ENCODE results near the gene MAP3K5.
"Not testable (repeated sequence)": the region's sequence is repeated elsewhere in the genome, so short reads cannot be mapped to it uniquely, and the experiment has no call there.

The MAP3K5 gene, protein sequence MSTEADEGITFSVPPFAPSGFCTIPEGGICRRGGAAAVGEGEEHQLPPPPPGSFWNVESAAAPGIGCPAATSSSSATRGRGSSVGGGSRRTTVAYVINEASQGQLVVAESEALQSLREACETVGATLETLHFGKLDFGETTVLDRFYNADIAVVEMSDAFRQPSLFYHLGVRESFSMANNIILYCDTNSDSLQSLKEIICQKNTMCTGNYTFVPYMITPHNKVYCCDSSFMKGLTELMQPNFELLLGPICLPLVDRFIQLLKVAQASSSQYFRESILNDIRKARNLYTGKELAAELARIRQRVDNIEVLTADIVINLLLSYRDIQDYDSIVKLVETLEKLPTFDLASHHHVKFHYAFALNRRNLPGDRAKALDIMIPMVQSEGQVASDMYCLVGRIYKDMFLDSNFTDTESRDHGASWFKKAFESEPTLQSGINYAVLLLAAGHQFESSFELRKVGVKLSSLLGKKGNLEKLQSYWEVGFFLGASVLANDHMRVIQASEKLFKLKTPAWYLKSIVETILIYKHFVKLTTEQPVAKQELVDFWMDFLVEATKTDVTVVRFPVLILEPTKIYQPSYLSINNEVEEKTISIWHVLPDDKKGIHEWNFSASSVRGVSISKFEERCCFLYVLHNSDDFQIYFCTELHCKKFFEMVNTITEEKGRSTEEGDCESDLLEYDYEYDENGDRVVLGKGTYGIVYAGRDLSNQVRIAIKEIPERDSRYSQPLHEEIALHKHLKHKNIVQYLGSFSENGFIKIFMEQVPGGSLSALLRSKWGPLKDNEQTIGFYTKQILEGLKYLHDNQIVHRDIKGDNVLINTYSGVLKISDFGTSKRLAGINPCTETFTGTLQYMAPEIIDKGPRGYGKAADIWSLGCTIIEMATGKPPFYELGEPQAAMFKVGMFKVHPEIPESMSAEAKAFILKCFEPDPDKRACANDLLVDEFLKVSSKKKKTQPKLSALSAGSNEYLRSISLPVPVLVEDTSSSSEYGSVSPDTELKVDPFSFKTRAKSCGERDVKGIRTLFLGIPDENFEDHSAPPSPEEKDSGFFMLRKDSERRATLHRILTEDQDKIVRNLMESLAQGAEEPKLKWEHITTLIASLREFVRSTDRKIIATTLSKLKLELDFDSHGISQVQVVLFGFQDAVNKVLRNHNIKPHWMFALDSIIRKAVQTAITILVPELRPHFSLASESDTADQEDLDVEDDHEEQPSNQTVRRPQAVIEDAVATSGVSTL (N-terminal part only)

DNA sequence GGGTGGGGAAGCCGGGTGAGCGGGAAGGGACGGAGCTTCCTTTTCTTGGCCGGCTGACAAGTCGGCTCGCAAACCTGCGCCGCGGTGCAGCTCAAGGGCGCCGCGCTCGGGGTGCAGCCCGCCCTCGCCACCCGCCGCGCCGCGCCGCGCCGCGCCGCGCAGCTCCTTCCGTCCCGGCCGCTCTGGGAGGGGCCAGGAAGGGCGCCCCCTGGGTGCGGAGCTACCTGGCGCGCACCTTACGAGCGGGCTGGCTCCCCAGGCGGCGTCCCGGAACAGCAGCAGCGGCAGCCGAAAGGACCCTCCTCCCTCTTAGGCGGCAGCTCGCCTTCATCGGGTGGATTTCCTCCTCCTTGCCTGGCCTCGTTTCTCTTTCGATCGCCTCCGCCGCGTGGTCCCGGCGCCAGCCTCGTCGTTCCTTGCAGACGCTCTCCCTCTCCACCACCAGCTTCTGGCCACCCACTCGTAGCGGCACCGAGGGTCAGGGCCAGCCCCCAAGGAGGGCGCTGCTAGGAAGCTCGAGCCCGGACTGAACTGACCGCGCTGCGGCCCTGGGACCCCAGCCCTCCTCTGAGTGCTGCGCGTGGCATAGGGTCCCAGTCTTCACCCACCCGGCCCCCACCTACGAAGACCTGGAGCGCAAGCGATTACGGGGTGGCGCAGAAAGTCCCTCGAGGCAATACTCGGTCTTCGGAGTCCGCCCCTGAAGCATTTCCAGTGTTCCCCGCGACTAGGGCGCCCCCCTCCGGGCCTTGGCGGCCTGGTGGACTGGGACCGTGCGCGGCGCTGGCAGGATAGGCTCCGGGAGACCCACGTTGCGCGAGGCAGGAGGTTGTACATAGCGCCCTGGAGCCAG, at the start of gene MAP3K5:
MAP3K5 (minus strand) TSS at position 68 of the 853 bp plus-strand sequence. CDS start 320 bp downstream, outside the sequence.
- DNase-seq (ENCODE audit: low read depth): peak; percentile 90

DNA sequence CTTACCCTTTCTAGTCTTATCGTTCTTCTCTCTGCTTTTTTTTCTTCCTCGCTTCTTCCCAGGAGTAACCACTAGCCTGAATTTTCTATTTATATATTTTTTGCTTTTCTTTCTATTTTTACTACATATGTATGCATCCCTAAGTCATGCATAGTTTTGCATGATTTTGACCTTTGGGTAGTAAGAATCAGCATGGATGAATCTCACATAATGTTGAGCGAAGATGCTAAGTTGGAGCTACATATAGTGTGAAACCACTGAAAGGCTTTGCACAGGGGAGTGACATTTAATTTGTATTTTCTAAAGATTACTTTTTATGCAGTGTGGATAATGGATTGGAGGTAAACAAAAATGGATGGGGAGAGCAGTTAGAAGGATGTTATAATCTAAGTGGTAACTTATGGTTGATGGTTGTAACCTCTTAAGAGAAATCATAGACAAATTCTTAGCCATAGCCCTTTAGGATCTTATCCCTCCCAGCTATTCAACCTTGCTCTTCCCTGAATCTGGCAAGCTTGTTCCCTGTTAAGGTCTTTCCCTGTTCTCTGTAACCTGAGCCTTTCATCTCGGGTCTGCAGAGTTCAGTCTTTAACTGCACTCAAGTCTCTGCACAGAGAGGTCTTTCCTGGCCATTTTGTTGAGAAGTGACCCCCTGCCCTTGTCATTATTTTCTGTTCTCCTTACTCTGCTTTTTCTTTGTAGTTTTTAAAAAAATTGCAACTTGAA, 48.2 kb upstream of the MAP3K5 start:
- no peak for DNase-seq (ENCODE audit: low read depth)

DNA sequence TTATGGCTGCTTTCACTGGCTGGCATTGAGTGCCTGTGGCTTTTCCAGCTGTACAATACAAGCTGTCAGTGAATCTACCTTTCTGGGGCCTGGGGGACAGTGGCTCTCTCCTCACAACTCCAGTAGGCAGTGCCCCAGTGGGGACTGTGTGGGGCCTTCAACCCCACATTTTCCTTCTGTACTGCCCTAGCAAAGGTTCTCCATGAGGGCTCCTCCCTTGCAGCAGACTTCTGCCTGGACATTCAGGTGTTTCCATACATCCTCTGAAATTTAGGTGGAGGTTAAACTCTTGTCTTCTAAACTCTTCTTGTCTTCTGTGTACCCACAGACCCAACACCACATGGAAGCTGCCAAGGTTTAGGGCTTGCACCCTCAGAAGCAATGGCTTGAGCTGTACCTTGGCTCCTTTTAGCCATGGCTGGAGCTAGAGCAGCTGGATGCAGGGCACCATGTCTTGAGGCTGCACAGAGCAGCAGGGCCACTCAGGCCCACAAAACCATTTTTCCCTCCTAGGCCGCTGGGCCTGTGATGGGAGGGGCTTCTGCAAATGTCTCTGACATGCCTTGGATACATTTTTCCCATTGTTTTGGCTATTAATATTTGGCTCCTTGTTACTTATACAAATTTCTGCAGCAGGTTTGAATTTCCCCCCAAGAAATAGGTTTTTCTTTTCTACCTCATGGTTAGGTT, 39.7 kb upstream of the MAP3K5 start:
- DNase-seq (ENCODE audit: low read depth): no peak

- no peak for DNase-seq (ENCODE audit: low read depth)
Measured at GRCh38 chr6:136826216-136826615, 33.9 kb upstream of the MAP3K5 start.

GRCh38 chr6:136823128-136823660, 30.9 kb upstream of the MAP3K5 start:
- DNase-seq (ENCODE audit: low read depth): no peak

DNA sequence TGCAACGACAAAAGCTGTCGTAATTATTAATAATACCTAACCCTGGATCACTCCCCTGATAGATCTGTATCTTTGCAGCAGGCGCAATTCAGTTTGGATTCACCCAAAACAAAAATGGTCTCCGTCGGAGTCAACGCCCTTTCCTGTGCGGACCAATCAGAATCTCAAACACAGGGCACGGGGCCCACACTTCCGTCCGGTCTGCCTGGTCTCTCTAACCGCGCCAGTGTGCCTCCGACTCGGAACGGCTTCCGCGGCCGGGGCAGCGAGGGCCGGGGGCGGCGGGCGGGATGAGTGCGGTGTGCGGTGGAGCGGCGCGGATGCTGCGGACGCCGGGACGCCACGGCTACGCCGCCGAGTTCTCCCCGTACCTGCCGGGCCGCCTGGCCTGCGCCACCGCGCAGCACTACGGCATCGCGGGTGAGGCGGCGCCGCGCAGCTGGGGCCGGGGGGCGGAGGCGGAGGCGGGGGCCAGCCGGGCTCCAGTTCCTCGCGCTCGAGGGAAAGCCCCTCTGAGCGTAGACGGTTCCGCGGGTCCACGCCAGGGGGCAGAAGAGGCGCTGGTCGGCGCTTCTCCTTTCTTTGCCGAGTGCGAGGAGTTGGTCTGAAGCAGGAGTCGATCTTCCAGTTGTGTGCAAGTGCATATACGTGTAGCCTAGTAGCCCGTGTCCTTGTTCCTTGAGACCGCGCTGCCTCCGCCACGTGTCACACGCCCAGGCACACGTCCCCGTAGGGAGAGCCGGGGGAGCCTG, 30.3 kb upstream of the MAP3K5 start, which contains the start of gene PEX7:
PEX7 (plus strand) TSS at position 217 of the 752 bp plus-strand sequence; CDS start at position 291, 74 bp downstream.
- DNase-seq (ENCODE audit: low read depth): peak; percentile 75

- DNase-seq (ENCODE audit: low read depth): no peak
Measured at GRCh38 chr6:136822046-136822375, 29.7 kb upstream of the MAP3K5 start.

DNA sequence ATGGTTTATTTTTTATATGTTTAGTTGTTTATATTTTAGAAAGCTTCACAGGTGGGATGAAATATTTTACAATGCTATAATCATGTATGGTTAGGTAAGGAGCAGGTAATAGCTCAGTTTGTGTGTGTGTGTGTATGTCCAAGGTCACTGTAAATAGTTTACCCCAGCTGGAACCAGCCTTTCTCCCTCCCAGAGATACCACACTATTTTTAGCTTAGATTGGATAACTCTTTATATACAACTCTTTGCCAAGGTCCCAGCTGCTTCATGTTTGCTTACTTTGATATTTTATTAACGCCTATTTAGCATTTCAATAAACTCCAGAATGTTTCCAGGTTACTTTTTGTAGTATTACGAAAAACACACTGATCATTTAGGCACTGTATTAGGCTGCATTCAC, 28.3 kb upstream of the MAP3K5 start:
- no peak for DNase-seq (ENCODE audit: low read depth)

- no peak for DNase-seq (ENCODE audit: low read depth)
Measured at GRCh38 chr6:136816656-136817055, 24.4 kb upstream of the MAP3K5 start.

DNA sequence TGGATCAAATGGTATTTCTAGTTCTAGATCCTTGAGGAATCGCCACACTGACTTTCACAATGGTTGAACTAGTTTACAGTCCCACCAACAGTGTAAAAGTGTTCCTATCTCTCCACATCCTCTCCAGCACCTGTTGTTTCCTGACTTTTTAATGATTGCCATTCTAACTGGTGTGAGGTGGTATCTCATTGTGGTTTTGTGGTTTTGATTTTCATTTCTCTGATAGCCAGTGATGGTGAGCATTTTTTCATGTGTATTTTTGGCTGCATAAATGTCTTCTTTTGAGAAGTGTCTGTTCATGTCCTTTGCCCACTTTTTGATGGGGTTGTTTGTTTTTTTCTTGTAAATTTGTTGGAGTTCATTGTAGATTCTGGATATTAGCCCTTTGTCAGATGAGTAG, 23.3 kb upstream of the MAP3K5 start:
- not testable (repeated sequence) for DNase-seq (ENCODE audit: low read depth)

DNA sequence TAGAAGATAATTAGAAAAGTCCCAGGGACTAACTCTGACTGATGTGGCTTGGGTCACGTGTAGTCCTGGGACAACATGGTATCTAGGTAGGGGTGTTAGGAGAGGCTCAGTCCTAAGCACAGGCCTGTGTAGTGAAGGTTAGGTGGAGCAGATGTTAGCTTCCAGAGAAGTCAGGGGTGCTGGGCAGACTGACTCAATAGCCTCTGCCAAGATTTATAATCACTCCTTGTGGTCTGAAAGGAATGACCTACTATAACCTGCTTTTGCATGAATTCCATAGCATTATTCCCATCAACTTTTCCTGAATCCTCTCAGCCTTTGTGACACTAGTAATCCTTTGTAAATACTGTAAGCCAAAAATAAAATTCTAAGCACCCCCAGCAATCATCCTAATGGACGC, 19.9 kb upstream of the MAP3K5 start:
- DNase-seq (ENCODE audit: low read depth): no peak

- no peak for DNase-seq (ENCODE audit: low read depth)
Measured at GRCh38 chr6:136811272-136811671, 19.0 kb upstream of the MAP3K5 start.

DNA sequence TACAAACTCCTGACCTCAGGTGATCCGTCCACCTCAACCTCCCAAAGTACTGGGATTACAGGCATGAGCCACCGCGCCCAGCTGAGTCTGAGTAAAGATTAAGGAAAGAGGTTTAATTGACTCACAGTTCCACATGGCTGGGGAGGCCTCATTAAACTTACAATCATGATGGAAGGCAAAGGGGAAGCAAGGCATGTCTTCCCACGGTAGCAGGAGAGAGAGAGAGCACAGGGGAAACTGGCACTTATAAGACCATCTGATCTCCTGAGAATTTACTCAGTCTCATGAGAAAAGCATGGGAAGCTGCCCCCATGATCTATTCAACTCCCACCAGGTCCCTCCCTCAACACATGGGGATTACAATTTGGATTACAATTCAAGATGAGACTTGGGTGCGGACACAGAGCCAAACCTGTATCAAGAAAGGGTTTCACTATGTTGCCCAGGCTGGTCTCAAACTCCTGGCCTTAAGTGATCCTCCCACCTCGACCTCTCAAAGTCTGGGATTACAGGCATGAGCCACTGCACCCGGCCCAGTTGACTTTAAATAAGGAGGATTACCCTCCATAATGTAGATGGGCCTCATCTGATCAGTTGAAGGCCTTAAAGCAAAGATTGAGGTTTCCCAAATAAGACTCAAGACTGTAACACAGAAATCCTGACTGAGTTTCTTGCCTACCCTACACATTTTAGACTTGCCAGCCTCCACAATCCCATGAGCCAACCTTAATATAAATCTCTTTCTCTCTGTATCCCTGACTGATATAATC, 17.0 kb upstream of the MAP3K5 start:
- DNase-seq (ENCODE audit: low read depth): no peak

- DNase-seq (ENCODE audit: low read depth): no peak
Measured at GRCh38 chr6:136803608-136804007, 11.3 kb upstream of the MAP3K5 start.

DNA sequence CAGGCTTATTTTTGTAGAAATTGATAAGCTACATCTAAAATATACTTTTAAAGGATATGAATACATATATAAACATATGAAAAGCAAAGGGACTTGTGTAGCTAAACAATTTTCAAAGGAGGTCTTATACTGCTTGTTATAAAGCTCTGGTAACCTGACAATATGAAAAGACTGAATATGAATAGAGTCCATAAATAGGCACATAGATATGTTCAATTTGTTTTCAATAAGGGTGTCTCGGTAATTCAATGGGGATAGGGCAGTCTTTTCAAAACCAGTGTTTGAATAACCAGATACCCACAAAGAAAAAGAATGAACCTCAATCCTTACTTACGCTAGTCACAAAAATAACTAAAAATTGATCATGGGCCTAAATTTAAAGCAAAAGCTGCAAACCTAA, 9.3 kb upstream of the MAP3K5 start:
- no peak for DNase-seq (ENCODE audit: low read depth)

GRCh38 chr6:136798044-136798443, 5.8 kb upstream of the MAP3K5 start:
- no peak for DNase-seq (ENCODE audit: low read depth)

DNA sequence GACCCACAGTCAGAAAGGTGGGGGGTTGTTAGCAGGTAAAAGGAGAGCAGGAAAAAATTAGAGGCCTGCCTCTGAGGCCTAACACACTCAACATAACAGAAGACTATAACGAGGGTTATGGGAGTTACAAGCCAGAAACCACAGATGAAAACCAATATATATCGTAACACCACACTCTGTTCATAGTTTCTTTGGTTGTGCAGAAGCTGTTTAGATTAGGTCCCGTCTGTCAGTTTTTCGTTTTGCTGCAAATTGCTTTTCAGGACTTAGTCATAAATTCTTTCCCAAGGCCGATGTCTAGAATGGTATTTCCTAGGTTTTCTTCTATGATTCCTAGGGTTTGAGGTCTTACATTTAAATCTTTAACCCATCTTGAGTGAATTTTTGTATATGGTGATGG, 3.7 kb upstream of the MAP3K5 start:
- DNase-seq (ENCODE audit: low read depth): no peak

DNA sequence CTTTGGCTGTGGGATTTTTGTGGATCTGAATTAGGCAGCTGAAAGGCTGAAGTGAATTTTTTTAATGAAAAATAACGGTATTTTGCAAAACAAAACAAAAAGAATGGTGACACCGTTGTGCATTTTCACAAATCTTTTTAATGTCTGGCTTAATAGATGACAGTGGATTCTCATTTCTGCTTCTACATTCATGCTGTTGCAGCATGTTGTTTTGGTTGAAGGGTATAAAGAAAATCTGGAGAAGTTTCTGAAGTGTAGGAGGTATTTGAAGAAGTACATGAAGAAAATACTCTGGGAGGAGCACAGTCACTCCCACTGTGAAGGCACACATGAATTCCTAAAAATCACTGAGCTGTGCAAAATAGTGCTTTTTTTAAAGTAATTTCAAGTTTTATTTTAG, 3.1 kb upstream of the MAP3K5 start:
- DNase-seq (ENCODE audit: low read depth): no peak
